ENCODE measurements around the gene FUT9. TPM values are rescaled to one million over a fixed set of nuclear protein-coding genes. Genes with fewer than 3 reads are reported as not detected.

Gene FUT9
- total RNA-seq, 1 experiment from 2014 or later, result not detected

DNA sequence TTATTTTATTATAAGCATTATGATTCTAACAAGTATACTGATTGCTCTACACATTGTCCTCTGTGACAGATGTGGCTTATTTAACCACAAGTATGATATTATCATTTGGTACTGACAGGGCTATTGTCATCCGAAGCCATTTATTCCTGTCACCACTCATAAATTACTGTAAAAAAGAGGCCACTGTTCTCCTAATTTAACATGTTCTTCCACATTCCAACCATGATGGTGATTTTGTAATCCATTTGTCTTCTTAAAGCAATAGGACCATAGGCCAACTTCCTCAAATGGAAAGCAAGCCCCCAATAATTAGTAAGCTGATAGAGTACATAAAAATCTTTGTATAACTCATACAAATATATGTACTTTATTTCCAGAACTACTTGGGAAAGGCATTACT, 50.6 kb downstream of the FUT9 start:
- DNase-seq (ENCODE audit: low read depth), result no peak

DNA sequence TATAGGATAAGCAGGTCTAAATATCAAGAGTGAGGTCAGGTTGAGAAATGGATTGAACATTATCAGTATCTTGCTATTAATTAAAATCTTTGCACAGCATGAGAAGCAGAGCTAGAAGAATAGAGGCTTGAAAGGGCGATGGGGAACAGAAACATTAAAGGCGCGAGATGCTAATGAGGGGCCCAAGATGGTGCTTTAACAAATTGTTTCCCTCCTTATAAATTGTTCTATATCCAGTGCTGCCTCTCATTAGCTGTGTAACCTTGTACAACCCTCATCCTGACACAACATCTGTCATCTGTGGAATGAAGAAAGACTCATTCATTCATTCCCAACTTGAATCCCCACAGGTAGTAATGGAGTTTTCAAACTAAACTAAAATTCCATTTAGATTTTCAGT, 57.8 kb downstream of the FUT9 start:
- no peak for DNase-seq (ENCODE audit: low read depth)

DNA sequence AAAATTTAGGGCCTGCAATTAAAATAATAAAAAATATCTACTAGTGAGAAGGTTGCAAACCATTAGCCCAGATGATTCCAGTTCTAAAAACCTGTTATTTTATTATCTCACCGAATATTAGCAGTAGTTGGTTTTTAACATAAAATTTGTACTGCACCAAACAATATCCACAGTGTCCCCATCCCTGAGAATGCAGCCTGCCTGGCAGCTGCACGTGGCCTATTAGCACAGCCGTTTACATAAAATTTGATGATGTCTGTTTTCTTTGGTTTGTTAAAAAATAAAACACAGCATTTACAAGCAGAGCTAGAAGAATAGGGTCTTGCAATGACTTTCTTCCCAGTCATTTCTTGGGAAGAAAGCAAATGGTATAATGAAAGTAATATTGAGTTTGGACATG, 58.2 kb downstream of the FUT9 start:
- DNase-seq (ENCODE audit: low read depth), result no peak

DNA sequence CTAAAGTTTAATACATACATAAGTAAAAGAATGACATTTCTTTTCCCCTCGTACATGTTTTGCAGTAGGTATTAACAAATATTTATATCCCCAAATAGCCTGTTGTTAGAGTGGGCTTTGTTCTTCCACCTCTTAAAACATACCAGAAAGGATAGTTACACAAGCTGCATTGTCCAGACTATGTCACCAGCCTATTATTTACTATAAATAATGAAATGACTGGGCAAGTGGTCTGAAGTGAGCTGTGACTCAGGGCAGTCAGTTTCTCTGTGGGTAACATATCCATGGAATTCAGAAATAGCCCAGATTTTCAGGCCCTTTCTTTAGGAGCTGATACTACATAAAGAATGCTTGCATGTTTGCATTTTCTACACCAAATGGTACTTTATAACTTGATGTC, 60.1 kb downstream of the FUT9 start:
- DNase-seq (ENCODE audit: low read depth), result no peak

DNA sequence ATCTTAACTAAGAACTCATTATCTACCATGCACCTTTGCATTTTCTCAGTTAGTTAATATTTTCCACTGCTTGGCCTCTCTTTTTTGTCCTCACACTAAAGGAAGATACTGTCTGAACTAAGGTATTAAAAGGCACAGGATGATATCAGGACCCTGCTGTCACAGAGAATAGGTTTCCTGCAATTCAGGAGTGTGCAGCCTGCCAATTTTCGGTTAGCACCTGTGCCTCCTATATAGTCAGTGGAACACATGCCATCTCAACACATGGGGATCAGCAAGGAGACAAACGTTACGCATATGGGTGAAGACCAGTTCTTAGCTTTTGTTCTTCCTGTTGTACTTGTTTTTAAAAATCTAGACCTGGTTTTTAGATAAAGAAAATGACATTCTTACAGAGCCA, 71.0 kb downstream of the FUT9 start:
- no peak for DNase-seq (ENCODE audit: low read depth)

GRCh38 chr6:96089173-96089572, 73.4 kb downstream of the FUT9 start:
- no peak for DNase-seq (ENCODE audit: low read depth)

GRCh38 chr6:96094077-96094476, 78.3 kb downstream of the FUT9 start:
- no peak for DNase-seq (ENCODE audit: low read depth)

DNA sequence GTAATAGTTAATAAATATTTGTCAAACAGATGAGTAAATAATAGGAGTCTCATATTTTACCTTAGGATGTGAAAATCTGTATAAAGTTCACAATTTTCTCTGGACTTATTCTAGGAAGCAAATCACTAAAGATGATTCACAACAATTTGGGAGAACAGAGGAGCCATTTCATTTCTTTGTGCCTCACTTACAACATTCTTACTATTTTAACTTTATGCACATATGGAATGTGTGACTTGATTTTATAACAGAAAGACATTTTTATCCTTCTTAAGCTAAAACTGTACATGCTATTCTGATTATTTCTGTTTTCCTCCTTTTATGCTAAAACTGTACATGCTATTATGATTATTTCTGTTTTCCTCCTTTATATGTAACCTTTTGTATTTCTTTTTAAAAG, 83.3 kb downstream of the FUT9 start:
- no peak for DNase-seq (ENCODE audit: low read depth)

GRCh38 chr6:96101564-96101963, 85.8 kb downstream of the FUT9 start:
- no peak for DNase-seq (ENCODE audit: low read depth)

GRCh38 chr6:96104910-96105309, 89.1 kb downstream of the FUT9 start:
- no peak for DNase-seq (ENCODE audit: low read depth)

DNA sequence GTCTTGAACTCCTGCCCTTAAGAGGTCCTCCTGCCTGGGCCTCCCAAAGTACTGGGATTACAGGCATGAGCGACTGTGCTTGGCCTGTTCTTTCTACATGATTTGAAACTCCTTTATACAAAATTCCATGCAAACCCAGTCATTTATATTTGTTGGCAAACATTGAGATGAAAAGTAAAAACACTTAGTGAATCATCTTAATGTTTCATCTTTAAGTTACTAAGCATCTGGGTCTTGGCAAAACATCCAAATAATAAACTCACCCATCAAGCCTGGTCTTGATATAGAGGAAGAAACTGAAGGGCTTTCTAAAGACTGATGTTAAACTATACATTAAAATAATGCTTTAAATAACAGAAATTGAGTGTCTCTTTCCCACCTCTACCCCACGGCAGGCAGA, 95.1 kb downstream of the FUT9 start:
- no peak for DNase-seq (ENCODE audit: low read depth)

DNA sequence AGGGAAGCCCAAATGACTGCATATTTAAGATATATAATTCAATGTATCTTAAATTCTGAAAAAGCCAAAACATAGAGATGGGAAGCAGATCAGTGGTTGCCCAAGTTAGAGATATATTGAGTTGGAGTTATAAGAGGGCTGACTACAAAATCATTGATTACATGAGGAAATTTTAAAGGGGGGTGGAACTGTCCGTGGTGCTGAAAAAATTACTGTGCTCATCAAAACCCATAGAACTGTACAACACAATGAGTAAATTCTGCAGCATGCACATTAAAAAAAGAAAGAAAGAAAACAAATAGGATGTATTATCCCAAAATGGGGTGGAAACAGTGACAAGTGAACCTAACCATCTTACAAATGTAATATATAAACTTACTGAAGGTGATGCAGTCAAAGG, 100.9 kb downstream of the FUT9 start:
- DNase-seq (ENCODE audit: low read depth), result no peak

DNA sequence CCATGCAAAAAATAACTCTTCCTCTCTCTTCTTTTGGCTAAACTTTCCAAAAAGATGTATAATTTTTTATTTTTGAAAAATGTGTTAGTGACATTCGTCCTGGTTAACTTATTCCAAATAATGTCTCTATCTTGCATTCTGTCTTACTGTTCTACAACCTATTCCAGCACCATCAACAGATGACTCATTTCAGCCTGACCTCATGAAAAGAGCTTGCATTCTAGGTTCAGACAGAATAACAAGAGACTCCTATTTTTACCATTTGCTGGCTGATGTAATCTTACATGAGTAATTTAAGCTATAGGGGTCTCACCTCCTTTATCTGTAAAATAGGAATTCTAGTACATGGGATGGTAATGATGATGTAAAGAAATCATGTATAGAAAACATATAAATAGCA, 109.0 kb downstream of the FUT9 start:
- DNase-seq (ENCODE audit: low read depth), result no peak

GRCh38 chr6:96138406-96138805, 122.6 kb downstream of the FUT9 start:
- no peak for DNase-seq (ENCODE audit: low read depth)

GRCh38 chr6:96142142-96142541, 126.4 kb downstream of the FUT9 start:
- no peak for DNase-seq (ENCODE audit: low read depth)

DNA sequence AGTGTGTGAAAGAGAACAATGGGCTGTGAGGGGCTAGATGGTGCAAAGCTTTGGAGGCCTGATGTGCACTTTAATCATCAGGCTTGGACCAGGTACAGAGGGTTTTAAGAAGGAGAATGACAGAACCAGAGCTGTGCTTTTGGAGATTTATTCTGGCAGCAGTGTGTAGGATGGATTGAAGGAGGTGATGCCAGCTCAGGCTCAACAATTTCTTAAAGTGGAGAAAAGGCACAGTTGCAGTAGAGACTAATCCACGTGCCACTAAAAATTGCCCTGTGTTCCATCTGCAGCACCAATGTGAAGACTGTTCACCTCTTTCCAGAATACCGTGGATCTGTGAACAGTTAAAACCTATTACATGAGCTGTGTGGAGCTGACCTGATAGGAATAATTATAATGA, 134.7 kb downstream of the FUT9 start:
- no peak for DNase-seq (ENCODE audit: low read depth)

DNA sequence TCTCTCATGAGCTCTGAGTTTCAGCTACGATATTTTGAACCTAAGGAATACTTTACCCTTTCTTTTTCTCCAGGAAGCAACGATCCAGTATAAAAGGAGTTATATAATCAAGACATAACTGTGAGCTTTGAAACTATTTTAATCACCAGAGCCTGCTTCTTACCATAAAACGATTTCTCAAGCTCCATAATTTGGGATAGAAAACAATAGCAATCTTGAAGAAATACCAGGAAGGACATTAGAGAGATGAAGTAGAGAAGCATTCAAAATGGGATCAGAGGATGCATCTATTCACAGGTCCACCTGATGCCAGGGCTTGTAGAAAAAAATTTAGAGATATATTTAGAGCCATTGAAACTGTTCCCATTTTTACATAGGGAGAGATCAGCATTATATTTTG, 135.9 kb downstream of the FUT9 start:
- no peak for DNase-seq (ENCODE audit: low read depth)

DNA sequence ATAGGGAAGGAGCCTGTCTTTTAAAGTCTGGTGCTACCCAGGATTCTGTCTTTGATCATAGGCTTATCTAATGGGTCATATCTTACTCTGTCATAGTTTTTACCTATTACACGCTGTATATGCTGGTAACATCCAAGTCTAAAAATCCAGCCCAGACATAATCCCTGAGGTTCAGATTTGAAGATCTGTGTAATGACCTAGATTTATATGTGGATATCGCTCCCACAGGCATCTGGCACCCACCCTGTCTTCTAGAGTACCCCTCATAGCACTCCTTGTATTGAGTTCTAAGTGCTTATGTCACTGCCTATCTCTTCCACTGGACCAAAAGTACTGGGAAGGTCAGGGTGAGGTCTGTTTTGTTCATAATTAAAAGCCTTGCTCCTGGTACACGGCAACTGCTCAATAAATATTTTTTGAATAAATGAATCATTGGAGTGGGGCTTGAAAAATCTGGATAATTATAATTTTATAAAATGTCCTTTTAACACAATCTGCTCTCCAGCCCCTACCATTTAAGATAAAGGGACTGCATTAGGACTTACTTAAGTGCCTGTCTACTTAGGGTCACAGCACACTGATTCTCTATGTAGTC, 136.4 kb downstream of the FUT9 start:
- DNase-seq (ENCODE audit: low read depth), result no peak

DNA sequence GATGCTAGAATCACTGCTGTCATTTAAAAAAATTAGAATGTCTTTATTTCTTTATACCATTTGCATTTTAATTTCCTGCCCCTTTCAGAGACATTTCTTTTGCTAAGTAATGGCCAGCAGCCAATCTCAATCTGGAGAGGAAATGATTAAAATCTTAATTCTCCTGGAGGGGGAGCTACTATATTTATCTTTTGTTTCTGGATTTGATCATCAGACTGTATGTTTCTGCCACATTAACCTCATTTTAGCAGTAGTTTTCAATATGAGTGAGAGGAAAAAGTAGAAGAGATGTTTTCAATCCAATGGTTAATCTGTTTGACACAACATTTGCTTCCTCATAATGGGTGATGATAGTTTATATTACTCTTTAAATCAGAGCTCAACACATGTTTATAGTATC, 138.0 kb downstream of the FUT9 start:
- DNase-seq (ENCODE audit: low read depth), result no peak

DNA sequence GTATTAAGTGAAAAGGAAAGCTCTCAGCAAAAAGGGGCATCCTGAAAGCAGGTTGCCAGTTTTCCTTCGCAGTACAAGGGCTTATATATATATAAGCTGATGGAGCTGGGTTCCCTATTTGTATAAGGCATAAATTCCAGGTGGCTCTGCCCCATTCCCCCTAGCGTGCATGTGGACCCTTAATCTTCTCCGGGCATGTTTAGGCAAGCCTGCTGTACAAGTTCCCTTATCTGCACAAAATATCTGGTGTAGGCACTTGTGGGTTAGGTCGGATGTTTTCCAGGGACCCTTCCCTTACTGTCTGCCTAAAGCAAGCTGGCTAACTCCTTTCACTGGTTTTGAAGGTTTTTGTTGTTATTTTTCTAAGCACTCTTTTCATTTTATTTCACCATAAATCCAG, 140.7 kb downstream of the FUT9 start:
- DNase-seq (ENCODE audit: low read depth), result no peak

GRCh38 chr6:96157018-96157565, 141.3 kb downstream of the FUT9 start:
- DNase-seq (ENCODE audit: low read depth), result no peak

GRCh38 chr6:96162711-96163120, 146.9 kb downstream of the FUT9 start:
- no peak for DNase-seq (ENCODE audit: low read depth)

DNA sequence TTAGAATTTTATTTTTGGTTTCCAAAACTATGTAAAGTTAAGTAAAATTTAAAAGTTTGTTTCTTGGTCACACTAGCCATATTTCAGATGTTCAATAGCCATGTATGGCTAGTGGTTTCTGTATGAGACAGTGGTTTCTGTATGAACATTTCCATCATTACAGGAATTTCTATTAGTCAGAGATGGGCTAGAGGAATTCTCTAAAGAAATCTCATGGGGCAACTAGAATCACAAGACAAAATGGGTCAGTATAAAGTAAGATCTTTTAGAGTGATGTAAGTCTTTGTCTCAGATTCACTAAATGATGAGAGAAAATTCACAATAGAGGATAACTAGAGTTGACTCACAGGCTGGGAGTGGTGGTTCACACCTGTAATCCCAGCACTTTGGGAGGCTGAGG, 149.0 kb downstream of the FUT9 start:
- no peak for DNase-seq (ENCODE audit: low read depth)

DNA sequence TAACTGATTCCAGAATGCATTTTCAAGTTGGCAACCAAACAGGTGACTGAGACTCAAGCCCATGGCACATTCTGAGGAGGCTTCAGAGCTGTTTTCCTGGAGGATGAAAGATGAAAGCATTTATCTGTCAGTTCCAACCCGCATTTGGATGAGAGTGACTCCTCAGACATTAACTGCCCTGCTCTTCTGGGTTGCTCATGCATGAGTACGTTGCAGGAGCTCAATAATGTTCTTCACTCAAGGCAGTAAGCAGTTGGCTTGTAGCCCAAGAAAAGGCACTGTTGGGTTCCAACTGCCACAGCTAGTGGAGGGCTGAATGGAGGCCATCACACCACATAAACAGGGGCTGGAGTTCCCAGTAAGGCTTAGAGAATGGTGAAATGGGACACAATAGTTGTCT, 155.3 kb downstream of the FUT9 start:
- DNase-seq (ENCODE audit: low read depth), result no peak
